GM10266 (cell line): ENCODE data around the gene ZDHHC5.
"Not testable (repeated sequence)": the region's sequence is repeated elsewhere in the genome, so short reads cannot be mapped to it uniquely, and the experiment has no call there.

Source experiments
- DNase-seq: peaks from one replicate; pipeline ENCODE4 v3.0.0; 2012; ENCODE audit errors: extremely low spot score
- CTCF ChIP-seq: IDR thresholded peaks from 2 replicates; pipeline ENCODE4 v1.5.1; 2012; ENCODE audit warnings: mild to moderate bottlenecking, low read depth; ENCODE audit not compliant: control insufficient read depth, insufficient read depth; ENCODE audit errors: missing control alignments

The ZDHHC5 gene

GRCh38 chr11:57668434-57668782 lies 494 bp downstream of the ZDHHC5 start:
- TF ChIP-seq CTCF = no peak
- DNase-seq = no peak

GRCh38 chr11:57674251-57674650 lies 6.3 kb downstream of the ZDHHC5 start:
- TF ChIP-seq CTCF = no peak
- no peak for DNase-seq

DNA sequence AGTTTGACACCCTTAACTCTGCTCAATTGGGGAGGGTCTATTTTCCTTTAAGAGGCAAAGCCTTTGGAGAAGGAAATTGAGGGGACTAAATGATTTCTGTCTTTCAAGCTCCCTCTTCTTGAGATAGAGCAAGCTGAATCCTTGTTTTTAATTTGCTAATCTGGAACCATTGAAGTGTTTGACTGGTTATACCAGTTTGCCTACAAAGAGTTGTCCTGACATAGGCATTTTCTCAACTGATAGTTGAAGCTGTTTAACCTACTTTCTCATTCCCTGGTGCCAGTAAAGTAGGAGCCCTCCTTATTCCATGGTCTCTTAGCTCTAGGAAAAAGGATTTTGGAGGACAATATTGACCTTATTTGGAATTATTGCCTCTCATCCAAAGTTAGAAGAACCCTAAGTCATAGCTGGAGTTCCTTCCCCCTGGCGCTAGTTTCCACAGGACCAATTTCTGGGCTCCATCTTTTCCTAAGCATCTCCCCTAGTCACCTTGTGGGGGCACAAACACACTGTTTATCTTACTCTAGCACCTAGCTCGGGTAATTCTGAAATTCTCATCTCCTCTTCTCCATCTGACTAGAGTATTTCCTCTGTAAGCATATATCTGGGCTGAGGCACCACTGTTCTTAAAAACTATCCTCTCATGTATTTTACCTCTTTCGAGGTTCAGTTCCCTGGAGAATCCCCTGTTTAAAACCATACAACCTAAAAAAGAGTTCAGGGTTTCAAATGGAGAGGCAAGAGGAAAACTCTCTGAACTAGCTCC lies 7.4 kb downstream of the ZDHHC5 start:
- no peak for DNase-seq
- peak; percentile 14 for TF ChIP-seq CTCF

- TF ChIP-seq CTCF = no peak
- no peak for DNase-seq
These were observed 11.5 kb downstream of the ZDHHC5 start for GRCh38 chr11:57679396-57679795.

- no peak for DNase-seq
- no peak for TF ChIP-seq CTCF
These were observed 12.6 kb downstream of the ZDHHC5 start for GRCh38 chr11:57680552-57680874.

- TF ChIP-seq CTCF = no peak
- no peak for DNase-seq
These were observed 13.3 kb downstream of the ZDHHC5 start for GRCh38 chr11:57681168-57681567.

DNA sequence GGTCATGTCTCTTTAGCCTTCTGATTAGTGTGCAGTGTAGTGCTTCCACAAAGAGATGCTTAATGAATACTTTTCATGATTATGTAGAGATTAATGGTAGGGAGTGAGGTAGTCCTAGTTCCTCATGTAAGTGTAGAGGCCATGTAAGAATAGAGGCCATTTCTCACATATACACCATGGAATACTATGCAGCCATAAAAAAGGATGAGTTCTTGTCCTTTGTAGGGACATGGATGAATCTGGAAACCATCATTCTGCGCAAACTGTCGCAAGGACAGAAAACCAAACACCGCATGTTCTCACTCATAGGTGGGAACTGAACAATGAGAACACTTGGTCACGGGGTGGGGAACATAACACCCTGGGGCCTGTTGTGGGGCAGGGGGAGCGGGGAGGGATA lies 22.6 kb downstream of the ZDHHC5 start:
- DNase-seq = not testable (repeated sequence)

GRCh38 chr11:57698843-57699365 lies 31.0 kb downstream of the ZDHHC5 start:
- DNase-seq = no peak
- no peak for TF ChIP-seq CTCF
